Measurements from ENCODE around the gene NUDCD3.

Gene NUDCD3

DNA sequence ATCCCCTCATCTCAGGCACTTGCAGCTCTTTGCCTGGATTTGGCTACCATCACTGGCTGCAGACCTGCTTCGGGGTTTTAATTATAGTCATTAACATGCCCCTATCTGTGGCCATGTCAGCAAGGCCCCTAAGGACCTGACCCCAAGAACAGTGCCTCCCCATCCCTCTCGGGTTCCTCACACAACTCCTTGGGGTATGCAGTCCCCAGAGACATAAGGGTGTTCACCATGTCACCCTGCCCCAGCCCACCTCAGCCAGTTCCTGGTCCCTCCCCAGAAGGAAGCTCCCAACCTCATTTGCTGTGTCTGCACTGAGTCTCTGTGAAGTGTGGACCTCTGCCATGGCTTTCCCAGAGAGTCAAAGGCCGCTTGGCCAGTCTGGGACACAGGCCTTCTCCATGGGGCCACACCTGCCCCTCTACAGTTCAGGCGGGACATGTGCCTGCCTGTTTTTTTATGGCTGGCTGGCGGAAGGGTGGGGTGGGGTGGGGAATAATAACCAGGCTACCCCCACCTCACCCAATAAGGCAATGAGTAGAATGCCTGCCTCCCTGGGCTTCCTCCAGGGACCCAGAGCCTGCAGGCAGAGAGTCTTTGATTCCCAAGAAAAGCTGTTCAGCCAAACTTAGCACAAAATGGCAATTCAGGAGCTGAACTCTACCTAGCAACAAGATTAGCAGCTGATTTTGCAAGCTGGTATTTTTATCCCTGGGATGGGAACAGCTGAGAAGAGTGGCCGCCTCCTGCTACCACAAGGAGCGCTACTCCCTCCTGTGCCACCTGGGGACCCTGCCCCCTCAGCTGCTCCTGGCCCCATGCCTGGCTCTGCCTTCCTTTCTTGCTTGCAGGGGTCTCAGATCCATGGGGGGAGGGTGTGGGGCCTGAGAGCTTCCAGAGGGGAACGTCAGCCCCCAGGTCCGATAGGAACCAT is 141.3 kb downstream of the NUDCD3 start:
- intact Hi-C loops (cut with DNase I): no loop called here
- peak in 15 of 42 donors; percentile 18 to 63 (median 48) for DNase-seq

DNA sequence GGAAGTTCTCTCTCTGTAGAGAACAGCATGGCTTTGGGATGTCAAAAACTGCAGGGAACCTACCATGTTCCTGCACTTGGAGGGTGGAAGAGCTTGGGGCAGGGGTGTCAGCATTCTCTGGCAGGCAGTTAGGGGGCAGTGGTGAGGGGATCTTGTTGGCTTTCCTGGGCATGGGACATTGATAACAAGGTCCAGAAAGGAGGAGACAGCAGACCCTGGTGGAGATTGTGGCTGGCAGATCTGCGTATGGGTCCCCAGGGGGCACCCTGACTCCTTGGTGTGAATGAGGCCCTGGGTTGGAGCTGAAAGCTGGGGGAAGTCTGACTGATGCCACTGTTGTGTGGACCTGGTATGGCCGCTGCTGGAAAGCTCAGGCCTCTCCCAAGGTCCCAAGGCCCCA is 142.2 kb downstream of the NUDCD3 start:
- intact Hi-C loops (cut with DNase I): no loop called here
- peak in 4 of 42 donors; percentile 9 to 30 (median 18) for DNase-seq

DNA sequence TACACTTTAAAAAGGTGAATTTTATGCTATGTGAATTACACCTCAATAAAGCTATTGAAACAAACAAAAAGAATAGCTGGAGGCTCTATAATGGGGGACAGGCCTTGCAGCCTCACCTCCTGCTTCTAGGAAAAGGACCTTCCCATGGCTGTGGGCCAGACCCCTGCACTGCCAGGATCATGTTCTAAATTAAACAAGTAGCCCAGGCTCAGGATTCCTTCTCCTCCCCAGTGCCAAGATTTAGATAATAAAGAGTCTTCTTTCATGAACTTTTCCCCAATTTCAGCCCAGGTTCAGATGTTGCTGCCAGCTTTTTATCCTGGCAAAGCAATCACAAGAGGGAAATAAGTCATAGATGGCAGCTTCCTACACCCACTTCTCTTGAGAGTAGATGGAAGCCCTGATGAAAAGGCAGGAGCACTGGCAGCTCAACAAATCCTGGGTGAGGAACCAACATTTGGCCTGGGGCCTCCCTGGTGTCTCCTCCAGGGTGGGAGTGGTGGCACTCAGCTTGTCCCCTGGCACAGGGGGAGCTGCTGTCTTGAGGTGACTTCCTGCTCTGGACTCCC is 142.8 kb downstream of the NUDCD3 start:
- intact Hi-C loops (cut with DNase I): no loop called here
- no peak for DNase-seq

DNA sequence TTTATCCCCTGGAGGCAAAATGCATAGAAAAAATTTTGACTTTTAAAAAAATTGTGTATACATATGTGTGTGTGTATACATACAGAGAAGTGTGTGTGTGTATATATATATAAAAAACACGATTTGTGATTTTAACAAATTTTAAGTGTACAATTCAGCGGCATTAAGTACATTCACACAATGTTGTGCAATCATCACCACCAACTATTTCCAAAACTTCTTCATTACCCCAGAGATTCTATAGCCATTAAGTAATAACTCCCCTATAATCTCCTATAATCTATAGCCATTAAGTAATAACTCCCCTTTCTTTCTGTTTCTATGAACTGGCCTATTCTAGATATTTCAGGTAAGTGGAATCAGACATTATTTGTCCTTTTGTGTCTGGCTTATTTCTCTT is 144.4 kb downstream of the NUDCD3 start:
- DNase-seq: no peak
- intact Hi-C loops (cut with DNase I): no loop called here

DNA sequence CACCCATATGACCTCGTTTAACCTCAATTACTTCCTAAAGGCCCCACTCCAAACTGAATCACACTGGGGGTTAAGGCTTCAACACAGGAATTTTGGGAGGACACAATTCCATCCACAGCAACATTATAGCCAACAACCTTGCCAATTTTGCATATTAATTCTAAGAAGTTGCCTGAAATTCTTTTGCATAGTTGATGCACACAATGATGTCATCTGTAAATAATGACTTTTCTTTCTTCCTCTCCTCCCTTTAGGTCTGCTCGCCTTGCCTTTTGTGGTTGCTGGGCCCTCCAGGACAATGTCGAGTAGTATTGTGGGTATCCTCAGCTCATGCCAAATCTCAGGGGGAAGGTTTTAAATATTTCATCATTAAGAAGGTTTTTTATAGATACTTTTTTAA is 149.1 kb downstream of the NUDCD3 start:
- DNase-seq: no peak
- intact Hi-C loops (cut with DNase I): no loop called here

DNA sequence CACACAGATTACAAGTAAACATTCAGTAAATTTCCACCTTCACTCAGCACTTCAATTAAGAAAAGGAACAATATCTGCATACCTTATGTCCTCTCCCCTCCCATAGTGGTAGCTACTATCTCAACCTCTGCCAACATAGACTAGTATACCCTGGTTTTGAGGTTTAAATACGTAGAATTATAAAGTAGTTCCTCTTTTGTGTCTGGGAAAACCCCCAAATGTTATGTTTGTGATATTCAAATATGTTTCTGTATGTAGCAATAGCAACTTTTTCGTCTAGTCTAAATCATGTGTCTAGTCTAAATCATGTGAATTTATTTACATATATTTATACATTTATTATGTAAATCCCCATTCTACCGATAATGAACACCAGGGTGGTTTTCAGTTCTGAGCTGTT is 151.9 kb downstream of the NUDCD3 start:
- DNase-seq: no peak

DNA sequence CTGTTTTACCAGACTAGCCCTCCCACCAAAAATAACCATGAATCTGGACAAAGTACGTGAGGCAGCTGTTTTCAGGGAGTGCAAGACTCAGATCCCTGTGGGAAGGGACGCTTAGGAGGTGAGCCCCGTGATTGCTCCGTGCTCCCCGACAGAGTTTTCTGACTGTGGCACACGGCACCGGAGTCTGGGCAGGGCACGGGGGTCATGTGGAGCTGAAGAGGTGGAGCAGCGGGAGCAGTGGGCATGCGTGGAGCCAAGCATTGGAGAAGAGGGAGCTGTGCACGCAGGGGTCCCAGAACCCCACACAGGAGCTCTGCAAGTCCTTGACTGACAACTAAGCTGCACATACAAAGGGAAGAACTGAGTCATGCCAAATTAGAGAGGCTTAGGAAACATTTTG is 154.0 kb downstream of the NUDCD3 start:
- intact Hi-C loops (cut with DNase I): no loop called here
- no peak for DNase-seq

More for the DNA sequence above, 151.9 kb downstream of the NUDCD3 start:
- intact Hi-C loops (cut with DNase I): no loop called here

DNA sequence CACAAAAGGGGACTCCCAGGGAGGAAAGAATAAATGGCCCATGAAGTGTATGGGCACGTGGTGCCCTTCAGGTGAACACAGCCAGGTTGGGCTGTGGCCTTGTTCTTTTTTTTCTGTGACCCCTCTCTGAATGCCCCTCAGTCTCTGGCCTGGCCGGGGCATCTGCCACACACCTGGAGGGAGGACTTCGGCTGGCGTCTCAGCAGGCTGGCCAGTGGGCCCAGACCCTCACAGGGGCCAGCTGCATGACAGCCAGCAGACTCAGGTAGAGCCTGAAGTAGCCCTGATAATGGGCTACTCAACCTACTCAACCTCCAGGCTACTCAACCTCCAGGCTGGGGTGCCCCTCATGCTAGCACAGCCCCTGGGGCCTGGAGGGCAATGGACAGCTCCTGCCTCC is 155.3 kb downstream of the NUDCD3 start:
- DNase-seq: no peak
- intact Hi-C loops (cut with DNase I): no loop called here

DNA sequence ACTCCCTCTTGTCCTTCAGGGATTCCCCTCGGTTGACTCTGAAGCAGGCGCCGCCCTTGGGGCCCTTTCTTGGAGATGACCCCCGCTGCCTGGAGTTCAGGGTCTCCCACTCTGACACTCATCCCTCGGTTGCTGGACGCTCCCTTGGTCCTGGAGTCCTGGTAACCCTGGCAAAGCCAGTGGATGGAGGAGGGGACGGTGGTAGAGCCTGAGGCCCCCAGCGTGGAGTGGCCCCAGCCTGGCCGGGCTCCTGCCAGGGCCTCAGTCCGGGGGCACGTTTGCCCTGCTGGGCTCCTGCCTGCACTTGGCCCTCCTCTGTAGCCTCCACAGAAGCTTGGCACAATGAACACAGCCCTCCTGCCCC is 155.7 kb downstream of the NUDCD3 start:
- peak in 1 of 42 donors; percentile 28 for DNase-seq
- intact Hi-C loops (cut with DNase I): no loop called here

DNA sequence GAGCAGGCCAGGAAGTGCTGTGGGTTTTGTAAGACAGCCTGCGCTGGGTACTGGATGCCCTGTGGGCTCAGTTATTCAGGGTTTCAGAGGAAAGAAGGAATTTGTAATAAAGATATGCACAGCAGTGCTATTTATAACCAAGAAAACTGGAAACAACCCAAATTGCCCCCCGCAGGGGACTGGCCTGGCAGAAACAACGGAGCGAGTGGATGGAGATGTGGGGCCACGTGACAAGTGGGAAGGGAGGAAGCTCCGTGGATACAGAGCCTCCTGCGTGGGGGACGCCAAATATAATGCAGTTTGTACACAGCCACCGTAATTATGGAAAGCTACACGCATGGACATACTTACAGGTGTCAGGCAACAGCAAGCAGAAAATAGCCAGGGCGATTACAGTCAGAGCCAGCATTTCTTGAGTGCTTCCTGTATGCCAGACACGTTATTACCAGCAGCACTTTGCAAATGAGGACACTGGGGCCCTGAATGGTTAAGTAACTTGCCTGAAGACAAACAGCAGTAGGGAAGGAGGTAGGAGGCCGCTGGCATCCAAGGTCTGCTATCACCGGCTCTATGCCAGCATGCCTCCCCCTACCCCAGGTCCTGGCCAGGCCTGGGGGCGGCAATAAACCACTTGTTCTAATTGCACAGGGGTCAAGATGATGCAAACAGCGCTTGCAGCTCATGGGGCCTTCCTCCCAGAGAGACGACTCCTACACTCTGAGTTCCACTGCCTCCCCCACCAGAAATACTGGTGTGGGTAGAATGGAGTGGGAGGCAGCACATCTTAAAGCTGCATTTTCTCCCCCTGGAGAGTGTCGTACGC is 156.3 kb downstream of the NUDCD3 start:
- intact Hi-C loops (cut with DNase I): no loop called here
- DNase-seq: peak in 15 of 42 donors; percentile 22 to 77 (median 53)

DNA sequence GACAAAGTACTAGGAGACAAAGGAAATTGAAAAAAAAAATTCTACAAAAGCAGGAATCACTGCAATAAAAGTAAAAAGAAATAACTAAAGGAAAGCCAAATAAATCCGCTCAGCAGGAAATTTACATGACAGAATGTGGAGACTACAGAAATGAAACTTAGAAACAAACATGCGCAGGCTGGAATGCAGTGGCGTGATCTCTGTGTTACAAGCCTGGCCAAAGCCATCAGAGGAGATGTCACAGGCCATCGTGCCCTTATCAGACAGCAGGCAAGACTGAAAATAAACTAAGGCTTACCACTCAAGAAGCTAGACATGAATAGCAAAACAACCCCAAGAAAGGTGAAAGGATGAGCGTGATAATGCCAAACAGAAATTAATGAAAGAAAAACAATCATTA is 158.8 kb downstream of the NUDCD3 start:
- no peak for DNase-seq
- intact Hi-C loops (cut with DNase I): no loop called here

DNA sequence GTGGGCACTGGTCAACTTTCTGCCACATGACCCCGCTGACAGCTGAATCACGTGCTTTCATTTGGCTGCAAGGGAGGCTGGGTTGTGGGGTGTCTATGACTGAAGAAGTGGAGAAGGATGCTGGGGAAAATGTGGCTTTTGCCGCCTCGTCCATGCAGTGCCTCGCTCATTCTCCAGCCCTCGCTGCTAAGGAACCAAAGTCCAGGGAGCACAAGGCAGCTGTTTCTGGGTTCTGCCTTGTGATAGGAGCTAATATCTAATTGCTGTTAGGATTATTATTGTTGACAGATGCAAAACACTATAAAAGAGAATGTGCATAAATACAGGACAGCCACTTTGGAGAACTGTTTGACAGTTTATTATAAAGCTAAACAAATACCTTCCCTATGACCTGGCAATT is 160.1 kb downstream of the NUDCD3 start:
- intact Hi-C loops (cut with DNase I): no loop called here
- DNase-seq: no peak

DNA sequence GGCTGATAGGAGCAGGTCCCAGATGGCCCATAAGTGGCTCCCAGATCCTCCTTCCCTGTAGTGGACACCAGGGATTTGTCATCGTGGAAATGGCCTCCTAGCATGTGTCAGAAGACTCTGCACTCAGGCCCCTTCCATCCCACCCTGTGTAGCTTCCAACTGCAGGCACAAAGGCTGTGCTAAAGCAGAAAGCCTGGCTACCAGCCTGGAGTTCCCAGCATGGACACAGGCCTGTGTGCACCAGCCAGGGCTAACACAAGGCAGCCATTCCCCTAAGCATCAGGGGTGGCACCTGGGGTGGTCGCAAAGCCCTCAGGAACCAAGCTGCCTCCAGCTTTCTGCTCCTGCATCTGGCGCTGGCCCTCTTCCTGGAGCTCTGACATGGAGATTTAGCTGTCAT is 160.6 kb downstream of the NUDCD3 start:
- intact Hi-C loops (cut with DNase I): no loop called here
- no peak for DNase-seq
